ENCODE measurements around the gene EFTUD2. TPM values are rescaled to one million over a fixed set of nuclear protein-coding genes. Genes with fewer than 3 reads are reported as not detected.

EFTUD2 gene
- total RNA-seq, 6 experiments from 2014 or later, result 117 to 129 (median 122) TPM

DNA sequence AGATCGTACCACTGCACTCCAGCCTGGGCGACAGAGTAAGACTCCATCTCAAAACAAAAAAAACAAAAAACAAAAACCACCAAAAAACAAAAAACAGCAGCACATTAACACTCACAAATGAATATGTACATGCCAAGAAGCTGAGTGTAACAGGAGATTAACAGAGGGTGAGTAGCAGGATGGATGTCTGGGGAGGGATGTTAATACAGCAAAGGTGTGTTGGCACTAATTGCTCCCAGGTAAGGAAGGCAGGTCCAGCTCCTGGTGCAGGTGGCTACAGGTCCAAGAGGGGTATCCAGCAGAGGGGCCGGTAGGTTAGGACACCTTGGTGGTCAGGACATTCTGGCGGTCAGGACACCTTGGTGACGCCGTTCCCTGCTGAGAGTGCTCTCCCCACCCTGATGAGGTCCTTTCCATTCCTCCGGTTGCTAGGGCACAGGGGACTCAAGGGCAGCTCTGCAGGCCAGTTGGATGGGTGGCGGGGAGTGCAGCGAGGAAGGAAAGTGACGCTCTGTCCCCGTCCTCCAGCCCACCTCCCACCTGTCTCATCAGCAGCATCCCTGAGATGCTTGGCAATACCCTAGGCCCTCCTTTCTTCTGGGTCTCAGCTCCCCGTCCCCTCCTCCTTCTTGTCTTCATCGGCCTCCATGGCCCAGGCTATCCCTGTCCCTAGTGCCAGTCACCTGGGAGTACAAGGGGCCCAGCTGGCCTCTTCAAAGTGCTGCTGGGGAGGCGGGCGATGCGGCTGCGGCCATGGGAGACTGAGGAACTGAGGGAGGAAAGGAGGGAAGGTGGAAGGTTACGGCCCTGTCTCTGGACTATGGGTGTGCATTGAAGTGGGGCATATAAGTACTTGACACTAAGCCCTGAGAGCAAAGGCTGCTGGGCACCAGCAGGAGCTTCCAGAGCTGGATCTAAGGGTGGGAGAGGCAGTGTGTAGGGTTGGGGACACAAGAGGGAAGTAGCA lies 26.8 kb upstream of the EFTUD2 start:
- H3K27me3 Mint-ChIP-seq (ENCODE audit: insufficient read depth), result peaks cover 6% of the 10 kb centered on the region
- H3K4me1 Mint-ChIP-seq (ENCODE audit: low read depth), result peaks cover 6% of the 10 kb centered on the region; the same call in 1 of the 2 replicates
- H3K4me3 Mint-ChIP-seq, result no peak overlapping the region
- peaks cover 18% of the 10 kb centered on the region; the same call in 1 of the 2 replicates for H3K36me3 Mint-ChIP-seq (ENCODE audit: low read depth)
- no peak for DNase-seq
- no peaks in the 10 kb centered on the region for H3K9me3 Mint-ChIP-seq
- H3K27ac Mint-ChIP-seq, result no peak overlapping the region
- TF ChIP-seq, protein P1, sequence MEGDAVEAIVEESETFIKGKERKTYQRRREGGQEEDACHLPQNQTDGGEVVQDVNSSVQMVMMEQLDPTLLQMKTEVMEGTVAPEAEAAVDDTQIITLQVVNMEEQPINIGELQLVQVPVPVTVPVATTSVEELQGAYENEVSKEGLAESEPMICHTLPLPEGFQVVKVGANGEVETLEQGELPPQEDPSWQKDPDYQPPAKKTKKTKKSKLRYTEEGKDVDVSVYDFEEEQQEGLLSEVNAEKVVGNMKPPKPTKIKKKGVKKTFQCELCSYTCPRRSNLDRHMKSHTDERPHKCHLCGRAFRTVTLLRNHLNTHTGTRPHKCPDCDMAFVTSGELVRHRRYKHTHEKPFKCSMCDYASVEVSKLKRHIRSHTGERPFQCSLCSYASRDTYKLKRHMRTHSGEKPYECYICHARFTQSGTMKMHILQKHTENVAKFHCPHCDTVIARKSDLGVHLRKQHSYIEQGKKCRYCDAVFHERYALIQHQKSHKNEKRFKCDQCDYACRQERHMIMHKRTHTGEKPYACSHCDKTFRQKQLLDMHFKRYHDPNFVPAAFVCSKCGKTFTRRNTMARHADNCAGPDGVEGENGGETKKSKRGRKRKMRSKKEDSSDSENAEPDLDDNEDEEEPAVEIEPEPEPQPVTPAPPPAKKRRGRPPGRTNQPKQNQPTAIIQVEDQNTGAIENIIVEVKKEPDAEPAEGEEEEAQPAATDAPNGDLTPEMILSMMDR (IDR thresholded peaks at IDR 0.05), result no peak

DNA sequence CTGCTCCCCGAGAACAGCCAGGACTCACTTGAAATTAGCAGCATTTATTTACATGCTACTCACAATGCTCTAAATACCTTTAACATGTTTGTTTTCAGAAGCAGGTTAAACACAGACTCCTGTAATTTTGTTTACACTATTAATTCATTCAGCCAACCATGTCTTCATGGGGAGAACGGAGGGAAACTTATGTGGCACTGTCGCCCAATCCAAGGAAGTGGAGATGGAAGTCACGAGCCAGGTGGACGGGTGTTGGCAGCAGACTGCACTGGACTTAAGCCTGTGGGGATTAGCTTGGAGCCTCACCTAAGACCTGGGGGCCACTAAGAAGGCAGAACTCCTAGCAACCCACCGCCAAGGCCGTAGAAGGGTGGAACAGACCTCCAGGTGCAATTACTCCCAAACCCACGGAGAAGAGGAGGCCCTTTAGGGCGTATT lies 24.9 kb upstream of the EFTUD2 start:
- DNase-seq, result no peak
- peaks cover 10% of the 10 kb centered on the region; the same call in 1 of the 2 replicates for H3K36me3 Mint-ChIP-seq (ENCODE audit: low read depth)
- TF ChIP-seq, protein P1 (IDR thresholded peaks at IDR 0.05), result no peak
- no peak overlapping the region for H3K27ac Mint-ChIP-seq
- peaks cover 6% of the 10 kb centered on the region for H3K27me3 Mint-ChIP-seq (ENCODE audit: insufficient read depth)
- H3K4me3 Mint-ChIP-seq, result no peak overlapping the region
- peaks cover 6% of the 10 kb centered on the region; the same call in 1 of the 2 replicates for H3K4me1 Mint-ChIP-seq (ENCODE audit: low read depth)
- H3K9me3 Mint-ChIP-seq, result no peaks in the 10 kb centered on the region

DNA sequence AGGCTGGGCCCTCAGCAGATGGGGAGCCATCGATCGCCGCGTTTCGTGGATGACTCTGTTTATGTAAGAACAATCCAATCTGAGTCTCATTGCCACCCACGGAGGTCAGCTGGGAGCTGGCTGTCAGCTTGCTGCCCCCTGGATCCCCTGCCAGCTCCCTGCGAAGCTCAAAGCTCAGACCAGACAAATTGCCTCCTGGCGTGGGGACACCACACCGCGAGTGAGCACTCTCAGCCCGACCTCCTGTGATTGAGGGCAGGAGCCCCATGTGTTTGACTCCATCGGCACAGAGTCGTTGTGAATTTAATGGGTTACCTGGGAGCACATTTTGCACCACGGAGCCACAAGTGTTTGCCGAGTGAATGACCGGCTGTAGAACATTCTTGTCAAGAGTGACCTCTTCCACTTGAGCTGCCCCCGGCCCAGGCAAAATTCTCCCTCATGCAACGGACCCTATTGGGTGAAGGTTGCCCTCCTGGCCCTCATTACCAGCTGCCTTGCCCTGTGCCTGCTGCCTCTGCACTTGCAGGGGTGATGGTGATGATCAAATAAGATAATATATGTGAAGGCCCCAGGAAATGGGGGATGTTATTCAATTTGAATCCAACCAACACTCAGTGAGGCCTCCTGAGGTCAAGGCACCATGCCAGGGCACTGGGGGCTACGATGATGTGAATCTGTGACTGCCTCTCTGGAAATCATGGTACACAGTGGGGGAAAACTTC lies 23.7 kb upstream of the EFTUD2 start:
- TF ChIP-seq, protein P1 (IDR thresholded peaks at IDR 0.05), result no peak
- no peak for DNase-seq
- H3K4me3 Mint-ChIP-seq, result no peak overlapping the region
- H3K9me3 Mint-ChIP-seq, result no peaks in the 10 kb centered on the region
- no peak overlapping the region for H3K27ac Mint-ChIP-seq
- H3K27me3 Mint-ChIP-seq (ENCODE audit: insufficient read depth), result peaks cover 6% of the 10 kb centered on the region
- peaks cover 10% of the 10 kb centered on the region; the same call in 1 of the 2 replicates for H3K36me3 Mint-ChIP-seq (ENCODE audit: low read depth)
- peaks cover 6% of the 10 kb centered on the region; the same call in 1 of the 2 replicates for H3K4me1 Mint-ChIP-seq (ENCODE audit: low read depth)

DNA sequence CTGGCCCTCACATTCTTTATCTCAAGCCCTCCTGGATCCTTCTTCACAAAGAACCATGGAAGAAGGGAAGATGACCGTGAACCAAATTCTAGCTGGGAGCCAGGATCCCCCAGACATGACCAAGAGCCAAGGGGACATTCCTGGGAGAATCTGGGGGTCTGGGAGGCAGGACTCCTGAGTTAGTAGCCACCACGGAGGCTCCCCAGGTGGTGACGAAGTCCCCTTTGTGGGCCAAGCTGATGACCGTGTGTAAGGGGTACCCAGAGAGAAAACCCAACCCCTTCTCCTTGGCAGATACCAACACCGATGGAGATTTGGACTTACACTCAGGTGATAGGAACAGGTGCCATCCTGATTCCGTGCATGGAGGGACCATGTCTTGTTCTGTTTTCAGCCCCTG lies 22.9 kb upstream of the EFTUD2 start:
- TF ChIP-seq, protein P1 (IDR thresholded peaks at IDR 0.05), result no peak
- Mint-ChIP-seq H3K27me3 (ENCODE audit: insufficient read depth) (peaks cover 6% of the 10 kb centered on the region), H3K4me1 (ENCODE audit: low read depth) (peaks cover 6% of the 10 kb centered on the region; the same call in 1 of the 2 replicates), H3K4me3 (no peak overlapping the region), H3K36me3 (ENCODE audit: low read depth) (peaks cover 10% of the 10 kb centered on the region; the same call in 1 of the 2 replicates), H3K9me3 (no peaks in the 10 kb centered on the region), H3K27ac (no peak overlapping the region)
- DNase-seq, result no peak

DNA sequence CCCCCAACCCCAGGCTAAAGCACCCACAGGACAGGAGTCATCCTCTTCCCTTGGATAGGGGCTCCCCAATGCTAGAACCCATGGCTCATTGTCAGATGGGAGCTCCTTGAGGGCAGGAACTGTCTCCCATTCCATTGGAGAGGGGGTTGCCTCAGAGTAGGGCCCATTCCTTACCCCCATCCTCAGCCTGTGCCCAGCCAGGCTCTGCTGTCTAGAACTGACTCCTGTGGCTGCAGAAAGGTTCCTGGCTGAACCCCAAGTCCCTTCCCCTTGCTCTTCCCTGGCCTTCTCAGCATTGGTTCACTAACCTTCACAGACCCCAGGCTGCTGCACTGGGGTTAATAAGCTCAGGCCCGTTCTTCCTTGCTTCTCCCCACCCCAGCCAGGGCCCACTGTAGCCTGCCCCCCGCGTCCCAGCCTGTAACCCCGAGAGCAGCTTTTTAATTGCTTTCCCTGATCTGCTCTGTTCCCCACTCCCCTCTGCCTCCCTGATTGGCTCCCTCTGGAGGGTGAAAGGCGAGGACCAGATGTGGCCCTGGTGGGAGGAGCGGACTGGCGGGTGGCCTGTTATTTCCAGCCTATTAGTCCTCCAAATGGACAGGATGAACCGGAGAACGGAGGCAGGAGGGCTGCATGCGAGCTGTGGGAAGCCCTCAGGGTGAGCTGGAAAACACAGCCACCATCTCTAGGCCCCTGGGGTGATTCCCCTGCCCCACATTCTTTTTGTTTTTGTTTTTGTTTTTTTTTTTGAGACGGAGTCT lies 22.1 kb upstream of the EFTUD2 start:
- H3K9me3 Mint-ChIP-seq, result no peaks in the 10 kb centered on the region
- H3K4me3 Mint-ChIP-seq, result no peak overlapping the region
- peaks cover 6% of the 10 kb centered on the region; the same call in 1 of the 2 replicates for H3K4me1 Mint-ChIP-seq (ENCODE audit: low read depth)
- peaks cover 6% of the 10 kb centered on the region; the same call in 1 of the 2 replicates for H3K36me3 Mint-ChIP-seq (ENCODE audit: low read depth)
- H3K27ac Mint-ChIP-seq, result no peak overlapping the region
- TF ChIP-seq, protein P1 (IDR thresholded peaks at IDR 0.05), result peak; percentile 23; the same call in 1 of the 2 replicates
- peaks cover 6% of the 10 kb centered on the region for H3K27me3 Mint-ChIP-seq (ENCODE audit: insufficient read depth)
- DNase-seq, result no peak

Measured in HFFc6 (cell line).